Esophagus squamous epithelium (tissue), 5 donors: Measurements from ENCODE around the gene CDC42BPB. TPM values are rescaled to one million over a fixed set of nuclear protein-coding genes. Genes with fewer than 3 reads are reported as not detected.

Experiments
- DNase-seq: peaks from one replicate; lab custom pipeline; 2025; lab: John Stamatoyannopoulos, UW
- H3K27ac ChIP-seq, 4 donors: fragments of 200-600 bp; sonication (generic); one replicate each; pipeline ENCODE4 v1.5.1; 2016 to 2019; ENCODE audit warnings: mild to moderate bottlenecking in 1 of 4
- H3K27me3 ChIP-seq, 4 donors: fragments of 200-600 bp; sonication (generic); 1 replicate in 3 of 4; 2 replicates in 1 of 4; pipeline versions ENCODE4 v1.5.1 to v1.6.0; 2017 to 2021; ENCODE audit warnings: antibody characterized with exemption in 1 of 4
- H3K36me3 ChIP-seq, 3 donors: fragments of 200-600 bp; sonication (generic); one replicate each; pipeline ENCODE4 v1.5.1; 2016 to 2019
- H3K4me1 ChIP-seq, 3 donors: fragments of 200-600 bp; sonication (generic); one replicate each; pipeline ENCODE4 v1.5.1; 2017 to 2019
- H3K4me3 ChIP-seq, 4 donors: fragments of 200-600 bp; sonication (generic); 1 replicate in 3 of 4; 2 replicates in 1 of 4; pipeline ENCODE4 v1.5.1; 2016 to 2019; ENCODE audit warnings: mild to moderate bottlenecking in 2 of 4, moderate library complexity in 1 of 4
- H3K9me3 ChIP-seq, 3 donors: fragments of 200-600 bp; sonication (generic); one replicate each; pipeline ENCODE4 v1.5.1; 2016 to 2019
- CTCF ChIP-seq, 6 experiments: fragments of 450-650 bp in 4 of 6; fragments of 200-600 bp in 2 of 6; sonication (generic) in 2 of 6; IDR thresholded peaks; one replicate each; pipeline ENCODE4 v1.5.1; 2016 to 2019; ENCODE audit warnings: antibody characterized with exemption in 6 of 6, mild to moderate bottlenecking in 4 of 6, moderate library complexity in 4 of 6
- POLR2A ChIP-seq, 4 donors: fragments of 450-650 bp; IDR thresholded peaks; one replicate each; pipeline ENCODE4 v1.6.1; 2017; ENCODE audit warnings: antibody characterized with exemption in 4 of 4, mild to moderate bottlenecking in 4 of 4, moderate library complexity in 3 of 4
- WGBS, 2 donors: methylation state at CpG; one replicate each; pipeline ENCODE4 v1.1.5; 2018; 5-methylcytosine and 5-hydroxymethylcytosine counted together
- intact Hi-C: fragments of 100-400 bp; cut with DNase I; formaldehyde crosslinking; loops from one replicate; pipeline ENCODE4 v1.15.0; 2022
- total RNA-seq, 4 donors: library from RNA; depleted of rRNA; stranded (reverse); fragments of >200 nt; gene quantifications; one replicate each; pipeline ENCODE4 v1.1.0, GENCODE V29; 2016
- donor health status: DM: yes; HTN: yes; CAD: no.

Gene CDC42BPB
- total RNA-seq, 4 donors from 2014 or later: 43.7 to 98.2 (median 81.2) TPM

- Histone ChIP-seq H3K4me1 (peaks cover 0 to 7% (median 0%) of the 10 kb centered on the region in 3 donors), H3K9me3 (no peaks in the 10 kb centered on the region), H3K27ac (no peak overlapping the region), H3K27me3 (no peaks in the 10 kb centered on the region), H3K36me3 (peaks cover 24 to 94% (median 28%) of the 10 kb centered on the region in 3 donors), H3K4me3 (no peak overlapping the region)
- WGBS, 2 donors: 83 to 94% methylated on average over 4 to 11 of the region's 21 CpGs
- TF ChIP-seq CTCF (IDR thresholded peaks at IDR 0.05) (no peak), POLR2A (IDR thresholded peaks at IDR 0.05) (no peak)
- intact Hi-C loops: no loop called here
- DNase-seq: no peak
These were observed 56.9 kb downstream of the CDC42BPB start for GRCh38 chr14:103000291-103000921.

- no peak overlapping the region for H3K4me3 ChIP-seq
- H3K27ac ChIP-seq: no peak overlapping the region
- H3K4me1 ChIP-seq: peaks cover 5 to 15% (median 5%) of the 10 kb centered on the region in 3 donors
- no peak for DNase-seq
- H3K36me3 ChIP-seq: peaks cover 28 to 98% (median 29%) of the 10 kb centered on the region in 3 donors
- H3K27me3 ChIP-seq: no peaks in the 10 kb centered on the region
- H3K9me3 ChIP-seq: no peaks in the 10 kb centered on the region
- TF ChIP-seq CTCF (IDR thresholded peaks at IDR 0.05): no peak
- WGBS, 2 donors: 92 to 94% methylated on average over 17 to 20 of the region's 21 CpGs
- intact Hi-C loops: no loop called here
These were observed 58.0 kb downstream of the CDC42BPB start for GRCh38 chr14:102999227-102999895.

GRCh38 chr14:102998393-102998792 is 59.0 kb downstream of the CDC42BPB start:
- TF ChIP-seq POLR2A (IDR thresholded peaks at IDR 0.05): no peak
- TF ChIP-seq CTCF (IDR thresholded peaks at IDR 0.05): no peak
- H3K4me1 ChIP-seq: peaks cover 11 to 18% (median 11%) of the 10 kb centered on the region in 3 donors
- intact Hi-C loops: no loop called here
- no peak overlapping the region for H3K4me3 ChIP-seq
- no peak overlapping the region for H3K27ac ChIP-seq
- H3K36me3 ChIP-seq: peaks cover 21 to 95% (median 28%) of the 10 kb centered on the region in 3 donors
- DNase-seq: no peak
- H3K9me3 ChIP-seq: no peaks in the 10 kb centered on the region
- WGBS, 2 donors: 78 to 80% methylated on average over 4 to 6 of the region's 6 CpGs
- no peaks in the 10 kb centered on the region for H3K27me3 ChIP-seq

GRCh38 chr14:102996941-102997340 is 60.4 kb downstream of the CDC42BPB start:
- Histone ChIP-seq H3K9me3 (no peaks in the 10 kb centered on the region), H3K4me1 (peaks cover 11 to 27% (median 16%) of the 10 kb centered on the region in 3 donors), H3K27me3 (no peaks in the 10 kb centered on the region), H3K4me3 (no peak overlapping the region), H3K36me3 (peaks cover 13 to 95% (median 21%) of the 10 kb centered on the region in 3 donors), H3K27ac (no peak overlapping the region)
- intact Hi-C loops: no loop called here
- no peak for TF ChIP-seq POLR2A (IDR thresholded peaks at IDR 0.05)
- no peak for TF ChIP-seq CTCF (IDR thresholded peaks at IDR 0.05)
- DNase-seq: no peak
- WGBS, 2 donors: 78 to 90% methylated on average over 6 to 9 of the region's 10 CpGs

- Histone ChIP-seq H3K36me3 (peaks cover 6 to 95% (median 12%) of the 10 kb centered on the region in 3 donors), H3K4me1 (peaks cover 11 to 27% (median 16%) of the 10 kb centered on the region in 3 donors), H3K9me3 (no peaks in the 10 kb centered on the region), H3K27me3 (no peaks in the 10 kb centered on the region), H3K27ac (peak overlapping the region; percentile 73 to 86 (median 83)), H3K4me3 (no peak overlapping the region)
- no peak for DNase-seq
- 72 to 75% methylated on average over 4 of the region's 4 CpGs for WGBS, 2 donors
- intact Hi-C loops: no loop called here
- TF ChIP-seq POLR2A (IDR thresholded peaks at IDR 0.05) (no peak), CTCF (IDR thresholded peaks at IDR 0.05) (no peak)
These were observed 62.7 kb downstream of the CDC42BPB start for GRCh38 chr14:102994689-102995088.
